HEK293 (cell line): Measurements from ENCODE around the gene DGKH.
A peak's percentile ranks its signal among the peaks of the same experiment; 100 is the strongest.

ENCODE experiments used
- ATF2 ChIP-seq: fragments of 450-650 bp; formaldehyde crosslinking; IDR thresholded peaks from 2 replicates; pipeline ENCODE4 v1.5.1; 2016; ENCODE audit warnings: missing biosample characterization, missing genetic modification characterization, low read depth
- BCL11A ChIP-seq: fragments of 450-650 bp; formaldehyde crosslinking; IDR thresholded peaks from 2 replicates; pipeline ENCODE4 v1.5.1; 2016; ENCODE audit warnings: low read depth, missing biosample characterization, missing genetic modification characterization
- BCL6B ChIP-seq: fragments of 450-650 bp; formaldehyde crosslinking; IDR thresholded peaks from 2 replicates; pipeline ENCODE4 v1.5.1; 2017; ENCODE audit warnings: missing biosample characterization, missing genetic modification characterization
- HOXA7 ChIP-seq: sonication (generic); formaldehyde crosslinking; IDR thresholded peaks from 2 replicates; pipeline ENCODE4 v1.8.1; 2022; ENCODE audit warnings: missing genetic modification reagents, borderline replicate concordance
- PBX3 ChIP-seq: sonication (generic); formaldehyde crosslinking; IDR thresholded peaks from 2 replicates; pipeline ENCODE4 v1.8.1; 2022; ENCODE audit warnings: mild to moderate bottlenecking, moderate library complexity, missing genetic modification reagents
- PRDM1 ChIP-seq: fragments of 450-650 bp; formaldehyde crosslinking; IDR thresholded peaks from 2 replicates; pipeline ENCODE4; 2016; ENCODE audit warnings: missing biosample characterization, missing genetic modification characterization
- SETDB1 ChIP-seq: IDR thresholded peaks from one replicate; pipeline ENCODE4 v1.6.1; 2017; ENCODE audit warnings: mild to moderate bottlenecking, low read length, moderate library complexity, mixed read lengths; ENCODE audit not compliant: insufficient read length
- SP7 ChIP-seq: fragments of 450-650 bp; formaldehyde crosslinking; IDR thresholded peaks from 2 replicates; pipeline ENCODE4 v1.5.1; 2016; ENCODE audit warnings: missing biosample characterization, missing genetic modification characterization
- TCF7L2 ChIP-seq: IDR thresholded peaks from 2 replicates; pipeline ENCODE4 v1.6.1; 2011; ENCODE audit warnings: low read depth, mild to moderate bottlenecking, inconsistent platforms, low read length, moderate library complexity, borderline replicate concordance
- WT1 ChIP-seq: fragments of 450-650 bp; formaldehyde crosslinking; IDR thresholded peaks from 2 replicates; pipeline ENCODE4 v1.5.1; 2016; ENCODE audit warnings: missing biosample characterization, missing genetic modification characterization
- ZBTB44 ChIP-seq: fragments of 450-650 bp; IDR thresholded peaks from 2 replicates; pipeline ENCODE4 v1.5.1; 2018; ENCODE audit warnings: missing biosample characterization, mild to moderate bottlenecking, missing genetic modification characterization
- ZIC2 ChIP-seq: fragments of 450-650 bp; formaldehyde crosslinking; IDR thresholded peaks from 2 replicates; pipeline ENCODE4 v1.5.1; 2016; ENCODE audit warnings: missing biosample characterization, missing genetic modification characterization
- ZNF132 ChIP-seq: fragments of 450-650 bp; formaldehyde crosslinking; IDR thresholded peaks from 2 replicates; pipeline ENCODE4 v1.5.1; 2017; ENCODE audit warnings: missing biosample characterization, missing genetic modification characterization, borderline replicate concordance
- ZNF146 ChIP-seq: fragments of 450-650 bp; formaldehyde crosslinking; IDR thresholded peaks from 2 replicates; pipeline ENCODE4 v1.5.1; 2016; ENCODE audit warnings: missing biosample characterization, missing genetic modification characterization
- ZNF157 ChIP-seq: fragments of 450-650 bp; formaldehyde crosslinking; IDR thresholded peaks from 2 replicates; pipeline ENCODE4 v1.5.1; 2016; ENCODE audit warnings: missing biosample characterization, missing genetic modification characterization
- ZNF280C ChIP-seq: fragments of 450-650 bp; formaldehyde crosslinking; IDR thresholded peaks from 2 replicates; pipeline ENCODE4 v1.5.1; 2016; ENCODE audit warnings: missing biosample characterization, missing genetic modification characterization
- ZNF324 ChIP-seq: fragments of 450-650 bp; formaldehyde crosslinking; IDR thresholded peaks from 2 replicates; pipeline ENCODE4 v1.5.1; 2016; ENCODE audit warnings: missing biosample characterization, missing genetic modification characterization
- ZNF391 ChIP-seq: fragments of 450-650 bp; formaldehyde crosslinking; IDR thresholded peaks from 2 replicates; pipeline ENCODE4 v1.5.1; 2016; ENCODE audit warnings: low read depth, missing biosample characterization, missing genetic modification characterization, borderline replicate concordance
- ZNF510 ChIP-seq: fragments of 450-650 bp; formaldehyde crosslinking; IDR thresholded peaks from 2 replicates; pipeline ENCODE4 v1.5.1; 2018; ENCODE audit warnings: mild to moderate bottlenecking, missing genetic modification characterization, missing biosample characterization; ENCODE audit not compliant: insufficient replicate concordance
- ZNF513 ChIP-seq: fragments of 450-650 bp; IDR thresholded peaks from 2 replicates; pipeline ENCODE4 v1.5.1; 2018; ENCODE audit warnings: missing biosample characterization, missing genetic modification characterization
- ZNF529 ChIP-seq: fragments of 450-650 bp; formaldehyde crosslinking; IDR thresholded peaks from 2 replicates; pipeline ENCODE4 v1.5.1; 2017; ENCODE audit warnings: missing genetic modification characterization, missing biosample characterization; ENCODE audit not compliant: insufficient replicate concordance
- ZNF549 ChIP-seq: fragments of 450-650 bp; IDR thresholded peaks from 2 replicates; pipeline ENCODE4 v1.5.1; 2018; ENCODE audit warnings: missing biosample characterization, missing genetic modification characterization, mild to moderate bottlenecking, inconsistent platforms, moderate library complexity
- ZNF555 ChIP-seq: fragments of 450-650 bp; formaldehyde crosslinking; conservative IDR thresholded peaks from 2 replicates; pipeline ENCODE4 v1.5.1; 2017; ENCODE audit warnings: missing biosample characterization, mild to moderate bottlenecking, missing genetic modification characterization, inconsistent platforms
- ZNF658 ChIP-seq: fragments of 450-650 bp; formaldehyde crosslinking; IDR thresholded peaks from 2 replicates; pipeline ENCODE4; 2016; ENCODE audit warnings: missing biosample characterization, missing genetic modification characterization
- ZNF677 ChIP-seq: fragments of 450-650 bp; IDR thresholded peaks from 2 replicates; pipeline ENCODE4 v1.5.0; 2018; ENCODE audit warnings: missing biosample characterization, mild to moderate bottlenecking, missing genetic modification characterization, moderate library complexity
- ZSCAN18 ChIP-seq: fragments of 450-650 bp; formaldehyde crosslinking; IDR thresholded peaks from 2 replicates; pipeline ENCODE4 v1.5.1; 2016; ENCODE audit warnings: missing biosample characterization, missing genetic modification characterization
- ZSCAN23 ChIP-seq: fragments of 450-650 bp; formaldehyde crosslinking; IDR thresholded peaks from 2 replicates; pipeline ENCODE4 v1.5.1; 2016; ENCODE audit warnings: missing biosample characterization, missing genetic modification characterization

Gene DGKH

GRCh38 chr13:42271337-42272114, 223.1 kb downstream of the DGKH start (continued):
- TF ChIP-seq ZNF658 (tag by site-specific recombination): no peak
- TF ChIP-seq BCL11A (tag by site-specific recombination): no peak
- TF ChIP-seq ZNF391 (tag by site-specific recombination): no peak
- TF ChIP-seq PRDM1 (tag by site-specific recombination): no peak
- no peak for TF ChIP-seq ZNF510 (tag by site-specific recombination)
- no peak; the same call in 1 of the 2 replicates for TF ChIP-seq ZIC2
- TF ChIP-seq ZNF132 (tag by site-specific recombination): no peak
- no peak for TF ChIP-seq ZNF513
- no peak for TF ChIP-seq ZSCAN18 (tag by site-specific recombination)
- TF ChIP-seq BCL6B (tag by site-specific recombination): no peak
- TF ChIP-seq ZNF549: no peak
- TF ChIP-seq ZNF529: no peak
- TF ChIP-seq SP7 (tag by site-specific recombination): no peak
- no peak for TF ChIP-seq ZNF677
- TF ChIP-seq ZNF146: no peak
- TF ChIP-seq ZNF555 (tag by site-specific recombination): no peak
- TF ChIP-seq WT1 (tag by site-specific recombination): no peak
- peak; percentile 71 for TF ChIP-seq SETDB1
- no peak for TF ChIP-seq ZSCAN23 (tag by site-specific recombination)
- 0 out of 2 replicates have a peak, but pooled peaks have one; percentile 29 for TF ChIP-seq ZNF324
- no peak for TF ChIP-seq PBX3
- TF ChIP-seq ATF2 (tag by site-specific recombination): no peak
- TF ChIP-seq TCF7L2: no peak
- no peak for TF ChIP-seq ZNF157 (tag by site-specific recombination)
- no peak for TF ChIP-seq HOXA7 (CRISPR knock-in tag)
- TF ChIP-seq ZNF280C (tag by site-specific recombination): no peak
- TF ChIP-seq ZBTB44 (tag by site-specific recombination): peak; percentile 92
